PFSK-1 (cell line): ENCODE results near the gene RBCK1.

Experiments
- FOXP2 ChIP-seq: optimal IDR thresholded peaks from 2 replicates; pipeline ENCODE3; 2011; ENCODE audit warnings: borderline replicate concordance, control low read depth, inconsistent platforms; ENCODE audit not compliant: insufficient read depth; ENCODE audit errors: extremely low read length, extremely low read depth
- POLR2AphosphoS5 ChIP-seq: IDR thresholded peaks from 2 replicates; pipeline ENCODE4 v1.6.1; 2012; ENCODE audit warnings: low read depth, mild to moderate bottlenecking, control low read depth, low read length, moderate library complexity
- REST ChIP-seq, 2 experiments: IDR thresholded peaks; 2 replicates each; pipeline versions ENCODE4 v1.6.1 to v1.8.0; 2011 to 2012; ENCODE audit warnings: low read depth in 2 of 2, low read length in 2 of 2, control low read depth in 1 of 2, inconsistent platforms in 1 of 2, mild to moderate bottlenecking in 1 of 2, moderate library complexity in 1 of 2; ENCODE audit not compliant: insufficient read depth in 1 of 2
- SIN3A ChIP-seq: IDR thresholded peaks from 2 replicates; pipeline ENCODE4 v1.6.1; 2012; ENCODE audit warnings: mild to moderate bottlenecking, low read length, moderate library complexity, borderline replicate concordance; ENCODE audit not compliant: insufficient read depth
- TAF1 ChIP-seq: IDR thresholded peaks from 2 replicates; pipeline ENCODE4 v1.6.1; 2012; ENCODE audit warnings: low read length, control low read depth, borderline replicate concordance; ENCODE audit not compliant: insufficient read depth

The RBCK1 gene

GRCh38 chr20:432208-432607, 24.1 kb downstream of the RBCK1 start:
- no peak for TF ChIP-seq SIN3A
- no peak for TF ChIP-seq POLR2AphosphoS5
- no peak for TF ChIP-seq REST (IDR thresholded peaks at IDR 0.05; ENCODE audit: insufficient read depth in 1 of 2, low read depth in 2 of 2, low read length in 2 of 2)
- no peak for TF ChIP-seq TAF1
- TF ChIP-seq FOXP2 = no peak

GRCh38 chr20:432677-433299, 24.7 kb downstream of the RBCK1 start:
- no peak for TF ChIP-seq TAF1
- no peak for TF ChIP-seq REST (IDR thresholded peaks at IDR 0.05; ENCODE audit: insufficient read depth in 1 of 2, low read depth in 2 of 2, low read length in 2 of 2)
- no peak for TF ChIP-seq FOXP2
- peak; percentile 28; the same call in 1 of the 2 replicates for TF ChIP-seq POLR2AphosphoS5
- TF ChIP-seq SIN3A = no peak

GRCh38 chr20:433300-433975, 25.3 kb downstream of the RBCK1 start:
- no peak for TF ChIP-seq POLR2AphosphoS5
- no peak for TF ChIP-seq TAF1
- TF ChIP-seq REST (IDR thresholded peaks at IDR 0.05; ENCODE audit: insufficient read depth in 1 of 2, low read depth in 2 of 2, low read length in 2 of 2) = no peak
- no peak for TF ChIP-seq FOXP2
- no peak for TF ChIP-seq SIN3A

GRCh38 chr20:434221-434620, 26.1 kb downstream of the RBCK1 start:
- TF ChIP-seq SIN3A (no peak), POLR2AphosphoS5 (no peak), FOXP2 (no peak), TAF1 (no peak), REST (IDR thresholded peaks at IDR 0.05; ENCODE audit: insufficient read depth in 1 of 2, low read depth in 2 of 2, low read length in 2 of 2) (no peak)
